HG03558 (cell line): Measurements from ENCODE around the gene SETD1A.
A peak's percentile ranks its signal among the peaks of the same experiment; 100 is the strongest.
"Not testable (repeated sequence)": the region's sequence is repeated elsewhere in the genome, so short reads cannot be mapped to it uniquely, and the experiment has no call there.

Experiments used
- ATAC-seq: cut with Tn5 transposase; IDR thresholded peaks from one replicate; pipeline ENCODE4 v1.9.1; 2021; ENCODE audit warnings: moderate number of reproducible peaks; ENCODE audit not compliant: unreplicated experiment; ENCODE audit errors: extremely low read depth

SETD1A gene

GRCh38 chr16:31009894-31010584 is 52.5 kb downstream of the SETD1A start:
- no peak for ATAC-seq

DNA sequence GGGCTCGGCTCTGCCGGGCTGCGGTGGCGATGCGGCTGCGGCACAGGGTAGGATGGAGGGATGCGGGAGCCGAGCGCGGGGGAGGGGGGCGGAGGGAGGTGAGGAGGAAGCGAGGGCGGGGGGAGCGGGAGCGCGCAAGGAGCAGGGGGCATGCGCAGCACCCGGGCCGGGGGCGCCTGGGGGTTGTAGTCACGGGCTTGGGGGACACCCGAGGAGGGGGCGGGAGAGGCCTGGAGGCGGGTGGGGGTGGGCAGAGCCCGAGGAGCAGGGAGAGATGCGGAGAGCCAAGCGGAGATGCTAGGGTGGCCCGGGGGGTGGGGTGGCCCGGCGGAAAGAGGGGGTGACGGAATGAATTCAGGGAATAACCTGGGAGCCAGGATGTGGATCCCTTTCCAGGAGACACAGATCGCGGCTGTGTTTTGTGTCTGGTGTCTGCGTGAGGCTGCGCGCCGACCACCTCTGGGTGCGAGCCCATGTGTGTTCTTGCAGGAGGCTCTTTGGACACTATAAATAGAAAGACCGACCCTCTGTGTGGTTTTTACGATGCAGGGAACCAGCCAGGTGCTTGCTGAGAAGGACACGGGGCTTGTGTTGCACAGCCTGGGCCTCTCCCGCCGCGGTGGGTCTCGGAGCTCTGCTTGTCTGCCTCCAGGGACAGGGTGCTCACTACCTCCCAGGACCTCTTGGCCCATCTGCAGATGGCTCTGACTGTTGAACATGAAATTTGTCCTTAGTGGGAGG is 53.2 kb downstream of the SETD1A start, which contains the start of gene STX1B:
TSS of gene STX1B (minus strand) at position 54 of the 741 bp plus-strand sequence. CDS start 242 bp downstream, outside the sequence.
- no peak for ATAC-seq

GRCh38 chr16:31011815-31012214 is 54.3 kb downstream of the SETD1A start:
- ATAC-seq = not testable (repeated sequence)

DNA sequence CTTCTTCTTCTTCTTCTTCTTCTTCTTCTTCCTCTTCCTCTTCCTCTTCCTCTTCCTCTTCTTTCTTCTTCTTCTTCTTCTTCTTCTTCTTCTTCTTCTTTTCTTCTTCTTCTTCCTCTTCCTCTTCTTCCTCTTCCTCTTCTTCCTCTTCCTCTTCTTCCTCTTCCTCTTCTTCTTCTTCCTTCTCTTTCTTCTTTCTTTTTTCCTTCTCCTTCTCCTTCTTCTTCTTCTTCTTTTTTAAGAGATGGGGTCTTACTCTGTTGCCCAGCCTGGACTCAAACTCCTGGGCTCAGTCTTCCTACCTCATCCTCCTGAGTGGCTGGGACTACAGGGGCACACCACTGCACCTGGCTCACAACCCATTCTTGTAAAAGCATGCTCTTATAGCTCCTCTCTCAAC is 55.7 kb downstream of the SETD1A start:
- not testable (repeated sequence) for ATAC-seq

DNA sequence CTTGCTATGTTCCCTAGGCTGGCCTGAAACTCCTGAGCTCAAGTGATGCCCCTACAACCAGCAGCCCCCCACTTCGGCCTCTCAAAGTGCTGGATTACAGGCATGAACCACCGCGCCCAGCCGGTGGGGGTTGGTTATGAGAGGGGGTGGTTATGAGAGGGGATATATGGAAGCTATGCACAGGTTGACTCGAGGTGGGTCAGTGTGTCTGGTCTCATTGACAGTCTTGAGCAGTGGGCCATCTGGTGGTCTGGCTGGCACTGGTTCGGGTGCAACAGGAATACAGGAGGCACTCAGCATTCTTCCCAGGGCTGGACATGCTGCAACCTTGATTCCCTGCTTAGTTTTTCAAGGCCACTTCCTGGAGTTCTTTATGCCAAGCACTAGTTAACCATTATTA is 58.5 kb downstream of the SETD1A start:
- ATAC-seq = no peak

DNA sequence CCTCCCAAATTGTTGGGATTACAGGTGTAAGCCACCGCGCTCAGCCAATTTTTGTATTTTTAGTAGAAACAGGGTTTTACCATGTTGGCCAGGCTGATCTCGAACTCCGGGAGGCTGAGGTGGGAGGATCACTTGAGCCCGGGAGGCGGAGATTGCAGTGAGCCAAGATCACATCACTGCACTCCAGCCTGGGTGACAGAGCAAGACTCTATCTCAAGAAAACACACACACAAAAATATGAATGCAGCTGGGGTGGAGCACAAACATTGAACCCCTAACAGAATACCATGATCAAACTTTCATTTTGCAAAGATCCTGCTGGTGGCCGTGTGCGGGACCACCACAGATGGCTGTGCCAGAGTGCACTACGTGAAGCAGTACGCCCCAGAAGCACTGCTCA is 60.2 kb downstream of the SETD1A start:
- not testable (repeated sequence) for ATAC-seq

- ATAC-seq = no peak
These were observed 63.0 kb downstream of the SETD1A start for GRCh38 chr16:31020536-31020935.

- no peak for ATAC-seq
These were observed 65.1 kb downstream of the SETD1A start for GRCh38 chr16:31022544-31023251.

DNA sequence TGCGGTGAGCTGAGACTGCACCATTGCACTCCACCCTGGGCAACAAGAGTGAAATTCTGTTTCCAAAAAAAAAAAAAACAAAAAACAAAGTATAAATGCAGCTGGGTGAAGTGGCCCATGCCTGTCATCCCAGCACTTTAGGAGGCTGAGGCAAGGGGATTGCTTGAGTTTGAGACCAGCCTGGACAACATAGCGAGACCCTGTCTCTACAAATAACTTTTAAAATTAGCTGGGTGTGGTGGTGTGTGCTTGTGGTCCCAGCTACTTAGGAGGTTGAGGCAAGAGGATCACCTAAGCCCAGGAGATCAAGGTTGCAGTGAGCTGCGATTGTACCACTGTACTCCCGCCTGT is 65.7 kb downstream of the SETD1A start:
- no peak for ATAC-seq

DNA sequence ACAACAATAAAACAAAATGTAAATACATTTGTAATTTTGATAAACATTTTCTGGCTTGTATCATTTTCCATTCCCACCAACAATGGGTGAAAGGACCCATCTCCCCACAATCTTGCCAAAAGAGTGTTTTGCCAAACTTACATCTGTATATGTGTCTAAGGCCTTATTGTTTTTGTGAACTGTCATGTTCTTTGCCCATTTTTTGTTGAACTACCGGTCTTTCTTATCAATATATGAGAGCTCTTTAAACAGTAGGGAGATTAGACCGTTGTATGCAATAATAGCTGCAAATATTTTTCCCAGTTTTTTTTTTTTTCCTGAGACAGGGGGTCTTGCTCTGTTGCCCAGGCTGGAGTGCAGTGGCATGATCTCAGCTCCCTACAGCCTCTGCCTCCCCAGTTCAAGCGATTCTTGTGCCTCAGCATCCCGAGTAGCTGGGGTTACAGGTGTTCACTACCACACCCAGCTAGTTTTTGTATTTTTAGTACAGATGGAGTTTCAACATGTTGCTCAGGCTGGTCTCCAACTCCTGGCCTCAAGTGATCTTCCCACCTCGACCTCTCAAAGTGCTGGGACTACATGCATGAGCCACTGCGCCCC is 66.2 kb downstream of the SETD1A start:
- no peak for ATAC-seq

DNA sequence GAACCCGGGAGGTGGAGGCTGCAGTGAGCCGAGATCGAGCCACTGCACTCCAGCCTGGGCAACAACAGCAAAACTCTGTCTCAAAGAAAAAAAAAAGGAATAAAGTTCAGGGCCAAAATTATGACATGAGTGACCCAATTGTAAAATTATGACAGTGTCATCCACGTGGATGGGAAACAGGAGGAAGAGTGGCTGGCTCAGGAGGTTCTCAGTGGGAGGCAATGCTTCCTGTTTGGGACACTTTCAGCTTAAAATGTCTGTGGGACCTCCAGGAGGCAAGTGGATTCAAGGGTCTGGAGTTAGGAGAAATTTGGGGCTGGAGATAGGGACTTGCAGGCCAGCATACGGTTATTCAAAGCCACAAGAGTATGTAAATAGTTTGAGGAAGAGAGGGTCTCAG is 67.8 kb downstream of the SETD1A start:
- no peak for ATAC-seq

DNA sequence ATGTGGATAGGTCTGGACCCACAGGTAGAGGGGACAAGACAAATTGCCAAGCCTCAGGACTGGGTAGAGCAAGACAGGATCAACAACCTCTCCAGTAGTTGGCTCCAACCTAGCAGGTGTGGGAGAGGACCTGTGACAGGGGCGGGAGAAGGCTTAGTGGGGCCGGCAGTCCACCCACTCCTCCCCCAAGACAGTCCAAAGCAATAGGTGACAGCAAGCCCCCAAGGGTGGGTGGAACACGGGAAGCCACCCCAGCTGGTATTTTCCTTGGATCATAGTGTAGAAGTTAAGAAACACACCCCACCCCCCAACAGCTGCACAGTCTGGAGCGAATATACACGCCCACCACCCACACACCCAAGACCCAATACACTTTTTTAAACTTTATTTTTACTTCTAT is 71.7 kb downstream of the SETD1A start:
- ATAC-seq = no peak

DNA sequence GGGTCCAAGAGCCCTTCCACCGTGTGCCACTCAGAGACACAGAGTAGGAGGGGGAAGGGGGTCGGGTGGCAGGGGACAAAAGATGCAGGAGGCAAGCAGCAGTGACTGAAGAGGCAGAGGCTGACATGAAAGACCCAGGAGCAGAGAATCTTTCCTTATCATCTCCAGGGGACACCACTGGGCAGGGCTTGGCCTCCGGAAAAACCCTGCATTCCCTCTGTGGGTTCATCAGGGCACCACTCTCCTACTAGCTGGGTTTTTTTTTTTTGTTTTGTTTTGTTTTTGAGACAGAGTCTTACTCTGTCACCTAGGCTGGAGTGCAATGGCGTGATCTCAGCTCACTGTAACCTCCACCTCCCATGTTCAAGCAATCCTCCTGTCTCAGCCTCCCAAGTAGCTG is 73.7 kb downstream of the SETD1A start:
- no peak for ATAC-seq

GRCh38 chr16:31032736-31033708 is 75.5 kb downstream of the SETD1A start, which contains the start of gene STX4:
Gene STX4, plus strand, starts transcription at chr16:31033558. Its CDS starts 248 bp downstream, at chr16:31033806.
- ATAC-seq = peak; percentile 61

- ATAC-seq = no peak
These were observed 76.3 kb downstream of the SETD1A start for GRCh38 chr16:31033709-31034492.
